HG03159 (cell line): ENCODE data around the gene MGAM2.
"Not testable (repeated sequence)": the region's sequence is repeated elsewhere in the genome, so short reads cannot be mapped to it uniquely, and the experiment has no call there.

Experiments
- ATAC-seq: cut with Tn5 transposase; IDR thresholded peaks from one replicate; pipeline ENCODE4 v1.9.1; 2021; ENCODE audit warnings: mild to moderate bottlenecking, moderate library complexity; ENCODE audit not compliant: unreplicated experiment

Gene MGAM2

DNA sequence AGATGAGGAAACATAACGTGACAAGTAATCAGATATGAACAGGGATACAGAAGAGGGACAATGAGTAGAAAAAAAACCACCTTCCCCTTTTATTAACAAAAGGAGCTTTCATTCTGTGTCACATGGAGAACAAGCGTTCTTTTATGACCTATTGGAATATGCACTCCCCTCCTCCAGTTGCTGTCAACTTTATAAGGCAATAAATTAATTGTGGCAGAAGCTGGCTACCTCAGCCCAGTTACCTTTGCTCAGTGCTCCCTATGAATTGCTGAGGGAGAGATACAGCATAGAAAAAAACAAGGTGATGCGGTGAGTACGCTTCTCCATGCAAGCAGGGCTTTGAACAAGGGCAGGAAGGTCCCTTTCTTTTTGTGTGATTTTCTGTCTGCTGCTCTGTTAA lies at the start of gene MGAM2:
Gene MGAM2 (plus strand): TSS at position 220 of the 400 bp plus-strand sequence. CDS start 5,156 bp downstream, outside the sequence.
- no peak for ATAC-seq

- no peak for ATAC-seq
Observed at GRCh38 chr7:142063551-142064442, 47.7 kb upstream of the MGAM2 start.

DNA sequence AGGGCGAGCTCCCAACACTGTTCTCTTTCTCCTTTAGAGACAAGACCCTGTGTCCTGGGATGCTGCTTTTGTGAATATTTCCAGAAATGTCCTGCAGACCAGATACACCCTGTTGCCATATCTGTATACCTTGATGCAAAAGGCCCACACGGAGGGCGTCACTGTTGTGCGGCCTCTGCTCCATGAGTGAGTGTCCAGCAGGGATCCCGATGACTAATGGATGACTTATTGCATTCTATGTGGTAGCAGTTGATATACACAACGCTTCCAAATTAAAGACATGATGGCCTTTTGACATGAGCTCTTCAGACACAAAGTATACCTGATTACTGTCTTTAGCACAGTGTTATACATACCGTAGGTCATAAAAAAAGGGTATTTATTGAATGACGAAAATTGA lies 45.0 kb upstream of the MGAM2 start:
- ATAC-seq, result no peak

- ATAC-seq, result no peak
Observed at GRCh38 chr7:142077762-142078161, 33.8 kb upstream of the MGAM2 start.

- ATAC-seq, result no peak
Observed at GRCh38 chr7:142083605-142084004, 27.9 kb upstream of the MGAM2 start.

DNA sequence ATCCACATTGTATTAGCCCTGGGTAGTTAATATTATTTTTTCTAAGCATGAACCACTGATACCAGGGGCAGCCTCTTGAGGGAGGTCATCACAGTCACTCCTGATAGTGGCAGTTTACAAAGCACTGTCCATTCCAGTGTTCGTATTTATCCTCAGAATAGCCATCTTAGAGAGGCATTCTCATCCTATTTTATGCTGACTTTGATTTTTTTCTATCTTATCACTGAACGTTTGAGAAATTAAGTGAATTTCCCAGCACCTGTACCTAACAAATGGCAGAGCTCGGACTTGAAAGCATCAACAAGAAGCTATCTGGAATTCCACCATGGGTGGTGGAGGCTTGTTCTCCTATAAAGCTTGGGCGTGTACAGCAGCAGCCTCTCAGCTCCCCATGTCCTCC lies 26.1 kb upstream of the MGAM2 start:
- ATAC-seq, result no peak

- no peak for ATAC-seq
Observed at GRCh38 chr7:142088022-142088714, 23.4 kb upstream of the MGAM2 start.

DNA sequence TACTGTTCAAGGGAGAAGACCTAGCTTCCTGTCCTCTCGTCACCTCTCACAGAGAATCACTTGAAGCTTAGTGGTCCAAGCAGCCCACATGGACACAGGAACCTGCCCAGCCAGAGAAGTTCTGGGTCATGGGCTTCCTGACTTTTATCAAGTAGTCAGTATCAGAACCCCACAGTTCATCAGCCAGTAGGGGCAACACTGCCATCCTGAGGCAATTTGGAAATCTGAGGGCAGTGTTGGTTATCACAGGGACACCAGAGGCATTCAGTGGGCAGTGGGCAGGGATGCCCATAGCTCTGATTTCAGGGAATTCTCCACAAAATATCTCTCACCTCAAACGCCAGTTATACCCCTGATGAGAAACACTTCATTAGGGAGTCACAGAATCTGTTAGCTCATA lies 22.5 kb upstream of the MGAM2 start:
- no peak for ATAC-seq

- ATAC-seq, result no peak
Observed at GRCh38 chr7:142091961-142092360, 19.6 kb upstream of the MGAM2 start.

- ATAC-seq, result no peak
Observed at GRCh38 chr7:142094861-142095260, 16.7 kb upstream of the MGAM2 start.

DNA sequence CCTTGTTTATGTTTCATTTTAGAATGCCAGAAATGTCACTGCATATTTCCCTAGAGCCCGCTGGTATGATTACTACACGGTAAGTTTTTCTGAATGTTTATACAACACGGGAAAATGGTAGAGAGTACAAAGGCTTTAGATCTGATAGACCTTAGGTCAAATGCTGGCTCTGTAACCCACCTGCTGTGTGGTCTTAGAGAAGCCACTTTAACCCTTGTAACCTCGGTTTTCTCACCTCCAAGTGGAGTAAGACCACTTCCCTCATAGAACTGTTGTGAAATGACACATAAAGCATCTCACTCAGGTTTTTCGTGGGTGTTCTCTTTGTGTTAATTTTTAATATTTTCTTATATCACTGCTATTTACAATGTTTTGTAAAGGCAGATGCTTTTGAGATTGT lies 13.9 kb upstream of the MGAM2 start:
- ATAC-seq, result no peak

DNA sequence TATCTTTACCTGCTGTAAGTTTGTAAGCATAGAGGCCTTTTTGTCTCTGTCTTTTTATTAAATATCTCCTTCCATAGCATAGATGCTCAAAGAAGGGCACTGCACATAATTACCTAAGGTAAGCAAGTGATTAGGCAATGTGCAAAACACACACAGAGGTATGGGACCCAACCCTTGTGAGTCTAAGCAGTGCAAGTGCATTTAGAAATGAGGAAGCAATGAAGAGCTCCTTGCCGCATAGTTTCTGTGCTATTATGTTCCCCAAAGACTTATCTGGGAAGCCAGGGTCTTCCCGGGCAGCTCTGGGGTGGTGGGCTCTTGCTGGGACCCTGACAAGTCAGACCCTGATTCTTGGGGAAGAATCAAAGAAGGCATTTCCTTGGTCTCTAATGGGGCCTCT lies 13.5 kb upstream of the MGAM2 start:
- ATAC-seq, result no peak

DNA sequence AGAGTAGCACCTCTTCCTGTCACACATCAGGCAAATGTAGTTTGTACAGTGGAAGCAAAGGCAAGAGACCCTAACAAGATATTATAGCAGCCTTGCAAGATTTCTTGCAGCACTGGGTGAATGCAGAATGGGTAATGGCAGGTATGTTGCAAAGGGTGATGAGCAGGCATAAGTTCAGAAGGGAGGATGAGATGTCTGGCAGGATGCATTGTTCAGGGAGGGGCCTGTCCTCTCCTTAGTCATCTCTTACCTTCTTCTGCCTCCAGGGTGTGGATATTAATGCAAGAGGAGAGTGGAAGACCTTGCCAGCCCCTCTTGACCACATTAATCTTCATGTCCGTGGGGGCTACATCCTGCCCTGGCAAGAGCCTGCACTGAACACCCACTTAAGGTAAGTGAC lies 12.2 kb upstream of the MGAM2 start:
- not testable (repeated sequence) for ATAC-seq

DNA sequence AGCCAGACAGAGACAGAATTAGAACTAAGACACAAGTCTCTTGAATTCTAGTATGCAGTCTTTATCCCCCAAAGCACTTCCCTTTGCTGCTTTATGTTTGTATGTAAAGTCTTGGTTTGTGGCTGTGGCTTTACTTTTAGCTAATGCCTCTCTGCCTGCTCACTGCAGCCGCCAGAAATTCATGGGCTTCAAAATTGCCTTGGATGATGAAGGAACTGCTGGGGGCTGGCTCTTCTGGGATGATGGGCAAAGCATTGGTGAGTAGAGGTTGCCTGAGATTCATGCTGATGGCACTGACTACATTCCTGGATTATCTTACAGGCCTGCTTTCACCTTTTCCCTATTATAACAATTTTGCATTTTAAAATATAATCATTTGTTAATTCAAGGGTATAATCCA lies 10.9 kb upstream of the MGAM2 start:
- ATAC-seq, result no peak

DNA sequence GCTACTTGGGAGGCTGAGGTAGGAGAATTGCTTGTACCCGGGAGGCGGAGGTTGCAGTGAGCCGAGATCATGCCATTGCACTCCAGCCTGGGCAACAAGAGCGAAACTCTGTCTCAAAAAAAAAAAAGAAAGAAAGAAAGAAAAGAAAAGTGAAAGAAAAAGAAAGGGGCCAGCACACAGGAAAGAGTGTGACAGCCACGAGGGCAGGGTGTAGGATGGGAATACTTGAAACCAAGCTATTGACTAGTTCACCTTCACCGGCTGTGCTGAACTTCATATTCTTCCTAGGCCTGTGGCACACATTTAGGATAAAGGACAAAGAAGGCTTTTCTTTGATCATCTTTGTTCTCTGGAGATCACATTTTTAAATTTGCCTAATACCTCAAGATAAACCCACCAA lies 9.7 kb upstream of the MGAM2 start:
- not testable (repeated sequence) for ATAC-seq

DNA sequence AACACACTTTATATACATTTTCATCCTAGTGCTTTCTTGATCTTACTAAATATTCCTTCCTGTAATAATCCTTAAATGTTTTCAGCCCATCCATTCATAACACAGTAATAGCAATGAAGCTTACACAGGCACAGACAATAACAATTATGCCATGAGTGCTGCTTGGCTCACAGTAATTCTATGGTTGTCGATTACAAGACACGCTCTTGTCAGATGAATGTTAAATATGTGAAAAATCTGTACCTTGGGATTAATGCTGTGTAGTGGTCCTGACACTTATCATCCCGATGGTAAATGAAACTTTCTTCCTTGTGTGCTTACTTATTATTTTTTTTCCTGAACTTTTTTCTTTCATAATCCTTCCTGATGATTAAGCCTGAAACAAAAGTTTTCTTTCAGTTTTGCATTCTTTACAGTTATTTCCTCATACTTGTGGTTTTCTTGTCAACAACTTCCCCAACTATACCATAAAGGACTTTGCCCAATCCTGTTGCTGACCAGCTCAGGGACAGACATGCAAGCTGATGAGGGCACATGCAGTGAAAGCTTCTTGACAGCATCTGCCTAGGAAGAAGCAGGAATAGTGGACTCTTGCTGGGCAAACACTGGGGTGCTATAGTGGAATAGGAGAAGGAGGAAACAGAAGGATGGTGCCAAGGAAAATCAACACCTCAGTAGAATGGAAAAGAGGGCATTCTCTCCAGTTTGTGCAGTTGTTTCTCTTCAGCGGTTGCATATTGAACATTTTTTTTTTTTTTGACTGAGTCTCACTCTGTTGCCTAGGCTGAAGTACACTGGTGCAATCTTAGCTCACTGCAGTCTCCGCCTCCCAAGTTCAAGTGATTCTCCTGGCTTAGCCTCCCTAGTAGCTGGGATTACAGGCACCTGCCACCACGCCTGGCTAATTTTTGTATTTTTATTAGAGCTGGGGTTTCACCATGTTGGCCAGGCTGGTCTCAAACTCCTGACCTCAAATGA lies 6.7 kb upstream of the MGAM2 start:
- ATAC-seq, result no peak

DNA sequence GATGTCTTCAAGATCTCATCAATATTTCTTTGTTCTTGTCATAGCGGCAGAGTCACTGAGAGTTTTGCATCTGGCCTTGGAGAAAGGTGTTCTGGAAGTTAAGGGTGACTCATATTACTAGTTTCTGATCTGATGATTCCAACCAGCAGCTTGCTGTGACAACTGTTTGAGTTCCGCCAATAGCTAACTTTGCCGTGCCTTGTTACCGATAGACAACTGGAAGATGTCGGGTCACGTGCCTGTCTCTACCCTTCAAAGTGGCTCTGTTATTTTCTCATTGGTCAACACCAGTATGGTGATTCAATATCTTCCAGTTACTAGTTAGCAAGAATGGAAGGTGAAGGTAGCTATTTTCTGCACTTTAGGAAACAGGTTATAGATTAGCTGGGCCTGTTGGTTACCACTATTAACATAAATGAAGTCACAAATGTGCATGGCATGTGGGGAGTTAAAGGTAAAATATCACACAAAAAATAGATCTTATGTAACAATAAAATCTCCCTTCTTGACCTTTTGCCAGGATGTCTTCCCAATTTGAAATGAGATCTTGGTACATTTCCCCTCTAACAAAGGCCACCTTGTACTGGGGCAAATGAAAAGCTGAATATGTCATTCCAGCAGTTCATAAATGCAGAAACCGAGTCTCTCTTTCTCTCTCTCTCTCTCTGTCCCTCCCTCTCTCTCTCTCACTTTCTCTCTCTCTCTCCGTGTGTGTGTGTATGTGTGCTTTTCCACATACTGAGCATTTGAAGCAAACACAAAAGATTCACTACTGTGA lies 2.6 kb upstream of the MGAM2 start:
- ATAC-seq, result no peak

GRCh38 chr7:142110098-142110497 lies 1.4 kb upstream of the MGAM2 start:
- no peak for ATAC-seq

GRCh38 chr7:142110638-142111037 lies 880 bp upstream of the MGAM2 start:
- ATAC-seq, result no peak

- no peak for ATAC-seq
Observed at GRCh38 chr7:142112086-142112485, 568 bp downstream of the MGAM2 start.
